ENCODE measurements around the gene CYP2B6. TPM values are rescaled to one million over a fixed set of nuclear protein-coding genes. Genes with fewer than 3 reads are reported as not detected.

CYP2B6 gene
- total and polyA plus RNA-seq, 2 of the 13 experiments (the other 11 are each of a cell fraction or from before 2014, with no cell fraction given), result 0.09 TPM; not detected in 1

DNA sequence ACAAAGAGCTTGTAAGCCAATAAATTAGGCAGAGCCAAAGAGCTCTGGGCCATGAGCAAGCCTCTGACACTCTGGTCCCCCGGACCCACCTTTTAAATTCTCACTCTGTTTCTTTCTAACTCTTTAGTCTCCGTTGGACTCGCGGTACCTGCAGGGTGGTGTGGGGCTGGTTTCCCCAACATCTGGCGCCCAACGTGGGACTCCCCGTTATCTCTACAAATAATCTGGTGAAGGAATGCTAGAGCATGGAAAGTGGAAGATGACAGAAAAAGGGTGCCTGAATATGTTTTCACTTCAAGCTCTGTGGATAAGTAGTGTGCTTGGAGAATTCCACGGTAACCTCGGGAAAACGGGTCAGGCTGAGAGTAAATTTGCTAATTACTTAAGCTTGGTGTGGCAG, 36.5 kb upstream of the CYP2B6 start:
- Histone ChIP-seq H3K9me3 (ENCODE audit: low read length) (peaks cover 36% of the 10 kb centered on the region), H3K9ac (ENCODE audit: insufficient read depth, low read depth, low read length) (no peak overlapping the region), H3K4me1 (ENCODE audit: insufficient read depth, low read length) (no peaks in the 10 kb centered on the region), H3K36me3 (replicated peaks in 1 of 2; ENCODE audit: control insufficient read depth in 1 of 2, insufficient read depth in 2 of 2, low read length in 2 of 2) (no peaks in the 10 kb centered on the region), H4K20me1 (ENCODE audit: insufficient read depth, low read length) (no peaks in the 10 kb centered on the region), H3K27me3 (ENCODE audit: control insufficient read depth in 1 of 2, insufficient read depth in 2 of 2, low read length in 2 of 2) (peaks cover 0 to 8% of the 10 kb centered on the region in 2 experiments; a peak in 1 of 5 replicates), H2AFZ (ENCODE audit: low read length) (no peak overlapping the region), H3K79me2 (ENCODE audit: insufficient read depth, low read length) (no peaks in the 10 kb centered on the region), H3K4me2 (ENCODE audit: low read depth, low read length) (no peak overlapping the region), H3K4me3 (replicated peaks in 1 of 3; ENCODE audit: insufficient read depth in 1 of 3, low read depth in 2 of 3, low read length in 3 of 3) (no peak overlapping the region), H3K27ac (ENCODE audit: extremely low read length, insufficient read depth, low read length) (no peak overlapping the region)
- WGBS (ENCODE audit: low lambda C conversion rate), result 46% methylated on average over 10 of the region's 10 CpGs
- ATAC-seq (no peak), DNase-seq (ENCODE audit: low spot score) (no peak), FAIRE-seq (no peak)
- no TSS peak for BruUV-seq (replicated peaks)
- POLR2A ChIA-PET, result no interaction called here
- intact Hi-C loops (cut with micrococcal nuclease; ENCODE audit: unreplicated experiment) (no loop called here), in situ Hi-C loops (cut with HindIII; ENCODE audit: extremely low pct_ligation_motif_present, low pct_unique_long_range_greater_than_20kb) (no loop called here)
- CTCF ChIA-PET (ENCODE audit: low intra/inter-chr PET ratio, low total read pairs), result no interaction called here
- no peak for TF ChIP-seq CENPX (CRISPR knock-in tag; IDR thresholded peaks at IDR 0.05)
- TF ChIP-seq, protein P1, sequence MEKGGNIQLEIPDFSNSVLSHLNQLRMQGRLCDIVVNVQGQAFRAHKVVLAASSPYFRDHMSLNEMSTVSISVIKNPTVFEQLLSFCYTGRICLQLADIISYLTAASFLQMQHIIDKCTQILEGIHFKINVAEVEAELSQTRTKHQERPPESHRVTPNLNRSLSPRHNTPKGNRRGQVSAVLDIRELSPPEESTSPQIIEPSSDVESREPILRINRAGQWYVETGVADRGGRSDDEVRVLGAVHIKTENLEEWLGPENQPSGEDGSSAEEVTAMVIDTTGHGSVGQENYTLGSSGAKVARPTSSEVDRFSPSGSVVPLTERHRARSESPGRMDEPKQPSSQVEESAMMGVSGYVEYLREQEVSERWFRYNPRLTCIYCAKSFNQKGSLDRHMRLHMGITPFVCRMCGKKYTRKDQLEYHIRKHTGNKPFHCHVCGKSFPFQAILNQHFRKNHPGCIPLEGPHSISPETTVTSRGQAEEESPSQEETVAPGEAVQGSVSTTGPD (CRISPR knock-in tag; IDR thresholded peaks at IDR 0.05), result no peak
- TF ChIP-seq BHLHE40 (IDR thresholded peaks at IDR 0.05; ENCODE audit: low read length), result no peak
- no peak for TF ChIP-seq EED (CRISPR knock-in tag; IDR thresholded peaks at IDR 0.05)
- no peak for TF ChIP-seq ZSCAN30 (CRISPR knock-in tag; IDR thresholded peaks at IDR 0.05)
- TF ChIP-seq ZNF446 (CRISPR knock-in tag; IDR thresholded peaks at IDR 0.05), result no peak
- no peak for TF ChIP-seq GFI1 (CRISPR knock-in tag; IDR thresholded peaks at IDR 0.05; ENCODE audit: borderline replicate concordance)
- no peak for TF ChIP-seq POLR2AphosphoS2 (IDR thresholded peaks at IDR 0.05; ENCODE audit: low read depth, low read length)
- no peak for TF ChIP-seq FOSL2 (CRISPR knock-in tag; IDR thresholded peaks at IDR 0.05)
- no peak for TF ChIP-seq ZNF567 (CRISPR knock-in tag; IDR thresholded peaks at IDR 0.05; ENCODE audit: borderline replicate concordance)
- TF ChIP-seq, protein P2, sequence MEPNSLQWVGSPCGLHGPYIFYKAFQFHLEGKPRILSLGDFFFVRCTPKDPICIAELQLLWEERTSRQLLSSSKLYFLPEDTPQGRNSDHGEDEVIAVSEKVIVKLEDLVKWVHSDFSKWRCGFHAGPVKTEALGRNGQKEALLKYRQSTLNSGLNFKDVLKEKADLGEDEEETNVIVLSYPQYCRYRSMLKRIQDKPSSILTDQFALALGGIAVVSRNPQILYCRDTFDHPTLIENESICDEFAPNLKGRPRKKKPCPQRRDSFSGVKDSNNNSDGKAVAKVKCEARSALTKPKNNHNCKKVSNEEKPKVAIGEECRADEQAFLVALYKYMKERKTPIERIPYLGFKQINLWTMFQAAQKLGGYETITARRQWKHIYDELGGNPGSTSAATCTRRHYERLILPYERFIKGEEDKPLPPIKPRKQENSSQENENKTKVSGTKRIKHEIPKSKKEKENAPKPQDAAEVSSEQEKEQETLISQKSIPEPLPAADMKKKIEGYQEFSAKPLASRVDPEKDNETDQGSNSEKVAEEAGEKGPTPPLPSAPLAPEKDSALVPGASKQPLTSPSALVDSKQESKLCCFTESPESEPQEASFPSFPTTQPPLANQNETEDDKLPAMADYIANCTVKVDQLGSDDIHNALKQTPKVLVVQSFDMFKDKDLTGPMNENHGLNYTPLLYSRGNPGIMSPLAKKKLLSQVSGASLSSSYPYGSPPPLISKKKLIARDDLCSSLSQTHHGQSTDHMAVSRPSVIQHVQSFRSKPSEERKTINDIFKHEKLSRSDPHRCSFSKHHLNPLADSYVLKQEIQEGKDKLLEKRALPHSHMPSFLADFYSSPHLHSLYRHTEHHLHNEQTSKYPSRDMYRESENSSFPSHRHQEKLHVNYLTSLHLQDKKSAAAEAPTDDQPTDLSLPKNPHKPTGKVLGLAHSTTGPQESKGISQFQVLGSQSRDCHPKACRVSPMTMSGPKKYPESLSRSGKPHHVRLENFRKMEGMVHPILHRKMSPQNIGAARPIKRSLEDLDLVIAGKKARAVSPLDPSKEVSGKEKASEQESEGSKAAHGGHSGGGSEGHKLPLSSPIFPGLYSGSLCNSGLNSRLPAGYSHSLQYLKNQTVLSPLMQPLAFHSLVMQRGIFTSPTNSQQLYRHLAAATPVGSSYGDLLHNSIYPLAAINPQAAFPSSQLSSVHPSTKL (CRISPR knock-in tag; IDR thresholded peaks at IDR 0.05), result no peak
- TF ChIP-seq, protein P3, sequence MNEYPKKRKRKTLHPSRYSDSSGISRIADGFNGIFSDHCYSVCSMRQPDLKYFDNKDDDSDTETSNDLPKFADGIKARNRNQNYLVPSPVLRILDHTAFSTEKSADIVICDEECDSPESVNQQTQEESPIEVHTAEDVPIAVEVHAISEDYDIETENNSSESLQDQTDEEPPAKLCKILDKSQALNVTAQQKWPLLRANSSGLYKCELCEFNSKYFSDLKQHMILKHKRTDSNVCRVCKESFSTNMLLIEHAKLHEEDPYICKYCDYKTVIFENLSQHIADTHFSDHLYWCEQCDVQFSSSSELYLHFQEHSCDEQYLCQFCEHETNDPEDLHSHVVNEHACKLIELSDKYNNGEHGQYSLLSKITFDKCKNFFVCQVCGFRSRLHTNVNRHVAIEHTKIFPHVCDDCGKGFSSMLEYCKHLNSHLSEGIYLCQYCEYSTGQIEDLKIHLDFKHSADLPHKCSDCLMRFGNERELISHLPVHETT (CRISPR knock-in tag; conservative IDR thresholded peaks at IDR 0.05), result no peak
- TF ChIP-seq KDM5A (IDR thresholded peaks at IDR 0.05; ENCODE audit: borderline replicate concordance, low read length), result no peak
- TF ChIP-seq PITX1 (CRISPR knock-in tag; IDR thresholded peaks at IDR 0.05), result no peak
- no peak for TF ChIP-seq CREB1 (IDR thresholded peaks at IDR 0.05)
- TF ChIP-seq CREB1 (CRISPR knock-in tag; IDR thresholded peaks at IDR 0.05), result no peak

Data from HepG2 (cell line).